HL-60 (cell line): ENCODE results near the gene SYT6.
"Not testable (repeated sequence)": the region's sequence is repeated elsewhere in the genome, so short reads cannot be mapped to it uniquely, and the experiment has no call there.

Source experiments
- DNase-seq, 2 experiments: peaks; one replicate each; pipeline ENCODE4 v3.0.0-alpha.2; 2010 to 2020; ENCODE audit warnings: low read depth in 1 of 2, low spot score in 1 of 2
- H3K27ac ChIP-seq: fragments of 250-450 bp; sonication (Bioruptor Pico); replicated peaks from 2 replicates; pipeline ENCODE4 v1.5.1; 2020; ENCODE audit warnings: mild to moderate bottlenecking, moderate library complexity
- H3K27me3 ChIP-seq: fragments of 250-450 bp; sonication (Bioruptor Pico); 2 replicates; pipeline ENCODE4 v1.5.1; 2021; ENCODE audit warnings: mild to moderate bottlenecking, moderate library complexity; ENCODE audit not compliant: insufficient read depth, poor library complexity, severe bottlenecking
- H3K4me3 ChIP-seq: replicated peaks from 2 replicates; pipeline ENCODE4 v1.5.1; 2011; ENCODE audit warnings: mild to moderate bottlenecking, control low read depth, low read length; ENCODE audit not compliant: insufficient read depth
- CTCF ChIP-seq: IDR thresholded peaks from one replicate; pipeline ENCODE4 v1.5.1; 2011; ENCODE audit warnings: low read length, control low read depth, inconsistent platforms; ENCODE audit not compliant: insufficient read depth
- GABPA ChIP-seq: IDR thresholded peaks from 2 replicates; pipeline ENCODE4 v1.6.1; 2012; ENCODE audit warnings: low read depth
- POLR2AphosphoS5 ChIP-seq: IDR thresholded peaks from 2 replicates; pipeline ENCODE4 v1.6.1; 2012; ENCODE audit warnings: low read depth
- REST ChIP-seq: IDR thresholded peaks from 2 replicates; pipeline ENCODE4 v1.6.1; 2012; ENCODE audit warnings: low read depth; ENCODE audit not compliant: insufficient replicate concordance
- SPI1 ChIP-seq: IDR thresholded peaks from 2 replicates; pipeline ENCODE4 v1.6.1; 2012; ENCODE audit warnings: low read depth, mild to moderate bottlenecking, borderline replicate concordance

SYT6 gene

GRCh38 chr1:114075105-114075504 is 78.6 kb downstream of the SYT6 start:
- TF ChIP-seq REST = no peak
- TF ChIP-seq SPI1 = no peak
- no peak for TF ChIP-seq CTCF
- no peak for TF ChIP-seq POLR2AphosphoS5
- no peak for TF ChIP-seq GABPA
- no peak for DNase-seq
- H3K27ac ChIP-seq = no peak overlapping the region

GRCh38 chr1:114072246-114072645 is 81.4 kb downstream of the SYT6 start:
- no peak overlapping the region for H3K27ac ChIP-seq
- no peak for TF ChIP-seq CTCF
- no peak for TF ChIP-seq REST
- TF ChIP-seq SPI1 = no peak
- no peak for TF ChIP-seq POLR2AphosphoS5
- TF ChIP-seq GABPA = no peak
- no peaks in the 10 kb centered on the region for H3K27me3 ChIP-seq
- DNase-seq = no peak
- no peak overlapping the region for H3K4me3 ChIP-seq

More at GRCh38 chr1:114075105-114075504, 78.6 kb downstream of the SYT6 start:
- no peak overlapping the region for H3K4me3 ChIP-seq
- no peaks in the 10 kb centered on the region for H3K27me3 ChIP-seq

GRCh38 chr1:114069762-114070161 is 83.9 kb downstream of the SYT6 start:
- DNase-seq, H3K27ac ChIP-seq, H3K4me3 ChIP-seq, H3K27me3 ChIP-seq: not testable (repeated sequence)

GRCh38 chr1:114068684-114069083 is 85.0 kb downstream of the SYT6 start:
- not testable (repeated sequence) for H3K27ac ChIP-seq, H3K27me3 ChIP-seq, DNase-seq, H3K4me3 ChIP-seq

- DNase-seq, H3K27me3 ChIP-seq, H3K4me3 ChIP-seq, H3K27ac ChIP-seq: not testable (repeated sequence)
These were observed 88.0 kb downstream of the SYT6 start for GRCh38 chr1:114065671-114066070.

GRCh38 chr1:114063544-114063943 is 90.1 kb downstream of the SYT6 start:
- no peak for DNase-seq
- H3K27me3 ChIP-seq = no peaks in the 10 kb centered on the region
- no peak overlapping the region for H3K4me3 ChIP-seq
- TF ChIP-seq REST (no peak), POLR2AphosphoS5 (no peak), SPI1 (no peak), CTCF (no peak), GABPA (no peak)
- H3K27ac ChIP-seq = no peak overlapping the region
